ENCODE data around the gene PEAR1. TPM values are rescaled to one million over a fixed set of nuclear protein-coding genes. Genes with fewer than 3 reads are reported as not detected.

PEAR1 gene
- total RNA-seq, 3 donors from 2014 or later: 4.0 to 15.1 (median 6.2) TPM

DNA sequence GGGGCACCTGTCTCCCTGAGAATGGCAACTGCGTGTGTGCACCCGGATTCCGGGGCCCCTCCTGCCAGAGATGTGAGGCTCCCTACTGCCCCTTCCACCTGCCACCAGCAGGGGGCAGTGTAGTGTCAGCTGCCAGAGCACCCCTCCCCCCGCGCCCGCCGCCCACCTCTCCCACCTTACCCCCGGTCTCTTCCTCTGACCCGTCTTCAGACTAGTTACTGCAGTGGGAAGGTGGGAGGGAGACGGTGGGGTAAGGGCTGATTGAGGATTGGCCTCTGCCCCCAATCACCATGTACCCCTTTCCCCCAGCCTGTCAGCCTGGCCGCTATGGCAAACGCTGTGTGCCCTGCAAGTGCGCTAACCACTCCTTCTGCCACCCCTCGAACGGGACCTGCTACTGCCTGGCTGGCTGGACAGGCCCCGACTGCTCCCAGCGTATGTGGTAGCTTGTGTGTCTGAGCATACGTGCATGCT is 16.8 kb downstream of the PEAR1 start:
- Histone ChIP-seq H3K4me3 (no peak overlapping the region), H3K4me1 (no peaks in the 10 kb centered on the region), H3K36me3 (no peaks in the 10 kb centered on the region), H3K27ac (no peak overlapping the region), H3K9me3 (no peaks in the 10 kb centered on the region), H3K27me3 (peaks cover 0 to 19% of the 10 kb centered on the region in 2 donors)
- DNase-seq (ENCODE audit: low spot score in 2 of 2): no peak
- intact Hi-C loops (cut with DNase I; ENCODE audit: low total_unique reads): no loop called here
- TF ChIP-seq CTCF (IDR thresholded peaks at IDR 0.05): peak; percentile 29 to 39 (median 30)
- no peak for TF ChIP-seq POLR2AphosphoS5 (IDR thresholded peaks at IDR 0.05)

- TF ChIP-seq POLR2A (IDR thresholded peaks at IDR 0.05): no peak
- TF ChIP-seq POLR2AphosphoS5 (IDR thresholded peaks at IDR 0.05): no peak
- no peaks in the 10 kb centered on the region for H3K36me3 ChIP-seq
- DNase-seq (ENCODE audit: low spot score in 2 of 2): no peak
- no peaks in the 10 kb centered on the region for H3K9me3 ChIP-seq
- intact Hi-C loops (cut with DNase I; ENCODE audit: low total_unique reads): no loop called here
- no peaks in the 10 kb centered on the region for H3K4me1 ChIP-seq
- H3K4me3 ChIP-seq: no peak overlapping the region
- H3K27ac ChIP-seq: no peak overlapping the region
- H3K27me3 ChIP-seq: peaks cover 0 to 19% of the 10 kb centered on the region in 2 donors
Measured at GRCh38 chr1:156911577-156912298, 18.2 kb downstream of the PEAR1 start.

GRCh38 chr1:156912310-156912709 is 18.8 kb downstream of the PEAR1 start:
- Histone ChIP-seq H3K27me3 (peaks cover 0 to 19% of the 10 kb centered on the region in 2 donors), H3K36me3 (no peaks in the 10 kb centered on the region), H3K27ac (peak overlapping the region in 1 of 2 donors; percentile 32), H3K4me1 (no peaks in the 10 kb centered on the region), H3K4me3 (no peak overlapping the region), H3K9me3 (no peaks in the 10 kb centered on the region)
- intact Hi-C loops (cut with DNase I; ENCODE audit: low total_unique reads): no loop called here
- TF ChIP-seq POLR2AphosphoS5 (IDR thresholded peaks at IDR 0.05) (no peak), CTCF (IDR thresholded peaks at IDR 0.05) (no peak), POLR2A (IDR thresholded peaks at IDR 0.05) (no peak)
- no peak for DNase-seq (ENCODE audit: low spot score in 2 of 2)

- Histone ChIP-seq H3K36me3 (no peaks in the 10 kb centered on the region), H3K9me3 (peaks cover 1 to 3% of the 10 kb centered on the region in 2 donors), H3K4me3 (no peak overlapping the region), H3K27ac (peak overlapping the region in 1 of 2 donors; percentile 32), H3K27me3 (peaks cover 0 to 18% of the 10 kb centered on the region in 2 donors), H3K4me1 (no peaks in the 10 kb centered on the region)
- intact Hi-C loops (cut with DNase I; ENCODE audit: low total_unique reads): no loop called here
- DNase-seq (ENCODE audit: low spot score in 2 of 2): no peak
- TF ChIP-seq CTCF (IDR thresholded peaks at IDR 0.05) (no peak), POLR2AphosphoS5 (IDR thresholded peaks at IDR 0.05) (no peak)
Measured at GRCh38 chr1:156912861-156913808, 19.6 kb downstream of the PEAR1 start.

DNA sequence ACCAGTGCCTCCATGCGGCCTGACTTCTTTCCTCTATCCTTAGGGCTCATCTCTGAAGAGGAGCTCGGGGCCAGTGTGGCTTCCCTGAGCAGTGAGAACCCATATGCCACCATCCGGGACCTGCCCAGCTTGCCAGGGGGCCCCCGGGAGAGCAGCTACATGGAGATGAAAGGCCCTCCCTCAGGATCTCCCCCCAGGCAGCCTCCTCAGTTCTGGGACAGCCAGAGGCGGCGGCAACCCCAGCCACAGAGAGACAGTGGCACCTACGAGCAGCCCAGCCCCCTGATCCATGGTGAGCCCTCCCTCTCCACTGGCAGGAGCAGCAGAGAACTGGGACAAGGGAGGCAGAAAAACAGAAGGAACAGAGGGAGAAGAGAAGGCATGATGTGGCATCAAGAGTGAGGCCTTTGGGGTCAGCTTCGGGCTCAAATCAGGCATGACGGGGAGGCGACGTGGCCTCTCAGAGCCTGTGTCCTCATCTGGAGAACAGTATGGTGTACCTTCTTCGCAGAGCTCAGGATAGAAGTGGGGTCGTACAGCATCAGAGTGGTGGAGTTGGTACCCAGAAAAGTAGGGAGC is 20.4 kb downstream of the PEAR1 start:
- no peak for TF ChIP-seq POLR2AphosphoS5 (IDR thresholded peaks at IDR 0.05)
- no peak for TF ChIP-seq CTCF (IDR thresholded peaks at IDR 0.05)
- no peak for TF ChIP-seq POLR2A (IDR thresholded peaks at IDR 0.05)
- H3K27me3 ChIP-seq: peaks cover 0 to 12% of the 10 kb centered on the region in 2 donors
- intact Hi-C loops (cut with DNase I; ENCODE audit: low total_unique reads): no loop called here
- no peak overlapping the region for H3K4me3 ChIP-seq
- DNase-seq (ENCODE audit: low spot score in 2 of 2): no peak
- H3K36me3 ChIP-seq: no peaks in the 10 kb centered on the region
- H3K9me3 ChIP-seq: peaks cover 5% of the 10 kb centered on the region in 2 donors
- no peaks in the 10 kb centered on the region for H3K4me1 ChIP-seq
- peak overlapping the region in 1 of 2 donors; percentile 32 for H3K27ac ChIP-seq
